ENCODE measurements around the gene ACSBG1.

Gene ACSBG1, protein sequence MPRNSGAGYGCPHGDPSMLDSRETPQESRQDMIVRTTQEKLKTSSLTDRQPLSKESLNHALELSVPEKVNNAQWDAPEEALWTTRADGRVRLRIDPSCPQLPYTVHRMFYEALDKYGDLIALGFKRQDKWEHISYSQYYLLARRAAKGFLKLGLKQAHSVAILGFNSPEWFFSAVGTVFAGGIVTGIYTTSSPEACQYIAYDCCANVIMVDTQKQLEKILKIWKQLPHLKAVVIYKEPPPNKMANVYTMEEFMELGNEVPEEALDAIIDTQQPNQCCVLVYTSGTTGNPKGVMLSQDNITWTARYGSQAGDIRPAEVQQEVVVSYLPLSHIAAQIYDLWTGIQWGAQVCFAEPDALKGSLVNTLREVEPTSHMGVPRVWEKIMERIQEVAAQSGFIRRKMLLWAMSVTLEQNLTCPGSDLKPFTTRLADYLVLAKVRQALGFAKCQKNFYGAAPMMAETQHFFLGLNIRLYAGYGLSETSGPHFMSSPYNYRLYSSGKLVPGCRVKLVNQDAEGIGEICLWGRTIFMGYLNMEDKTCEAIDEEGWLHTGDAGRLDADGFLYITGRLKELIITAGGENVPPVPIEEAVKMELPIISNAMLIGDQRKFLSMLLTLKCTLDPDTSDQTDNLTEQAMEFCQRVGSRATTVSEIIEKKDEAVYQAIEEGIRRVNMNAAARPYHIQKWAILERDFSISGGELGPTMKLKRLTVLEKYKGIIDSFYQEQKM

DNA sequence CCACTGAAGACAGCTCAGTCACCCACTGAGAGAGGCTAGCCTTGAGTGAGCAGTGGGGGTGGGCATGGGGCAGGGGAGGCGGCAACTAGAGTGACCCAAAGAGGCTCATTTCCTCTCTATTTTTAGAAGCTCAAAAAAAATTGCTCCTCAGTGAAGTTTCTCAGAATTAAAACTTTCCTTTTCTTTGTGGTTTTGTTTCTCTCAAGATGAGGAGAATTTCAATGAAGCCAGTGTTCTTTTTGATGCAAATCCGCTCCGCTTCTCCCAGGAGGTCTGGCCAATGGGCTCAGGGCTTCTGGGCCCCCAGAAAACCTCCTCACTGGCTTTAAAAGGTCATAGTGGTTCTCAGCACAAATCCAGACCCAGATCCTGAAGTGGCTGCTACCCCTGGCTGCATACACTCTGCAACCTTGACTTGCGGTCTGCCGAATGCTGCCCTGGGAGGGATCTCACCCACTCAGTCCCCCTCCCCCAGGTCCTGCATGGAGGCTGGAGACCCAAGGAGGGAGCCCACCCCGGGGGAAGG, at the start of gene ACSBG1:
Gene ACSBG1, minus strand, starts transcription at position 51 of the 526 bp plus-strand sequence. CDS start 64 bp downstream, outside the sequence.
- no peak within 1 kb of the TSS for H3K4me3 Mint-ChIP-seq
- H3K9me3 Mint-ChIP-seq = no peaks in the 10 kb centered on the region
- no peaks in the 10 kb centered on the region for H3K27me3 Mint-ChIP-seq
- H3K4me1 Mint-ChIP-seq (ENCODE audit: low read depth) = peaks cover 4% of the 10 kb centered on the region
- no peaks in the 10 kb centered on the region for H3K36me3 Mint-ChIP-seq (ENCODE audit: low read depth)
- H3K27ac Mint-ChIP-seq = no peak within 1 kb of the TSS

- peaks cover 74% of the 10 kb centered on the region for H3K36me3 Mint-ChIP-seq (ENCODE audit: low read depth)
- no peak overlapping the region for H3K4me3 Mint-ChIP-seq
- H3K9me3 Mint-ChIP-seq = no peaks in the 10 kb centered on the region
- H3K4me1 Mint-ChIP-seq (ENCODE audit: low read depth) = peaks cover 6% of the 10 kb centered on the region
- no peaks in the 10 kb centered on the region for H3K27me3 Mint-ChIP-seq
- peak overlapping the region; percentile 52 for H3K27ac Mint-ChIP-seq
These were observed 48.0 kb upstream of the ACSBG1 start for GRCh38 chr15:78282324-78282723.

GRCh38 chr15:78280319-78281072, 46.1 kb upstream of the ACSBG1 start:
- Mint-ChIP-seq H3K36me3 (ENCODE audit: low read depth) (peaks cover 56% of the 10 kb centered on the region), H3K27me3 (no peaks in the 10 kb centered on the region), H3K9me3 (no peaks in the 10 kb centered on the region), H3K27ac (peak overlapping the region; percentile 16), H3K4me3 (no peak overlapping the region), H3K4me1 (ENCODE audit: low read depth) (peaks cover 6% of the 10 kb centered on the region)

GRCh38 chr15:78276064-78276943, 41.9 kb upstream of the ACSBG1 start:
- Mint-ChIP-seq H3K36me3 (ENCODE audit: low read depth) (peaks cover 56% of the 10 kb centered on the region), H3K4me3 (no peak overlapping the region), H3K27me3 (no peaks in the 10 kb centered on the region), H3K27ac (no peak overlapping the region), H3K9me3 (no peaks in the 10 kb centered on the region), H3K4me1 (ENCODE audit: low read depth) (peaks cover 6% of the 10 kb centered on the region)

GRCh38 chr15:78274994-78275393, 40.6 kb upstream of the ACSBG1 start:
- Mint-ChIP-seq H3K27me3 (no peaks in the 10 kb centered on the region), H3K4me1 (ENCODE audit: low read depth) (peaks cover 4% of the 10 kb centered on the region), H3K36me3 (ENCODE audit: low read depth) (peaks cover 54% of the 10 kb centered on the region), H3K4me3 (no peak overlapping the region), H3K27ac (no peak overlapping the region), H3K9me3 (no peaks in the 10 kb centered on the region)

GRCh38 chr15:78272776-78273175, 38.4 kb upstream of the ACSBG1 start:
- peaks cover 8% of the 10 kb centered on the region for H3K4me1 Mint-ChIP-seq (ENCODE audit: low read depth)
- H3K27me3 Mint-ChIP-seq = no peaks in the 10 kb centered on the region
- H3K9me3 Mint-ChIP-seq = no peaks in the 10 kb centered on the region
- H3K27ac Mint-ChIP-seq = peak overlapping the region; percentile 4
- no peak overlapping the region for H3K4me3 Mint-ChIP-seq
- H3K36me3 Mint-ChIP-seq (ENCODE audit: low read depth) = peaks cover 44% of the 10 kb centered on the region

GRCh38 chr15:78272316-78272715, 38.0 kb upstream of the ACSBG1 start:
- Mint-ChIP-seq H3K27me3 (no peaks in the 10 kb centered on the region), H3K27ac (no peak overlapping the region), H3K4me3 (no peak overlapping the region), H3K4me1 (ENCODE audit: low read depth) (peaks cover 11% of the 10 kb centered on the region), H3K36me3 (ENCODE audit: low read depth) (peaks cover 45% of the 10 kb centered on the region), H3K9me3 (no peaks in the 10 kb centered on the region)

- Mint-ChIP-seq H3K4me3 (peak overlapping the region; percentile 88), H3K36me3 (ENCODE audit: low read depth) (peaks cover 38% of the 10 kb centered on the region), H3K4me1 (ENCODE audit: low read depth) (peaks cover 32% of the 10 kb centered on the region), H3K27me3 (no peaks in the 10 kb centered on the region), H3K9me3 (no peaks in the 10 kb centered on the region), H3K27ac (peak overlapping the region; percentile 5)
These were observed 32.4 kb upstream of the ACSBG1 start for GRCh38 chr15:78266806-78267205.

GRCh38 chr15:78266229-78266628, 31.9 kb upstream of the ACSBG1 start:
- H3K9me3 Mint-ChIP-seq = no peaks in the 10 kb centered on the region
- H3K4me3 Mint-ChIP-seq = peak overlapping the region; percentile 88
- H3K36me3 Mint-ChIP-seq (ENCODE audit: low read depth) = peaks cover 34% of the 10 kb centered on the region
- no peaks in the 10 kb centered on the region for H3K27me3 Mint-ChIP-seq
- peaks cover 32% of the 10 kb centered on the region for H3K4me1 Mint-ChIP-seq (ENCODE audit: low read depth)
- H3K27ac Mint-ChIP-seq = peak overlapping the region; percentile 89

DNA sequence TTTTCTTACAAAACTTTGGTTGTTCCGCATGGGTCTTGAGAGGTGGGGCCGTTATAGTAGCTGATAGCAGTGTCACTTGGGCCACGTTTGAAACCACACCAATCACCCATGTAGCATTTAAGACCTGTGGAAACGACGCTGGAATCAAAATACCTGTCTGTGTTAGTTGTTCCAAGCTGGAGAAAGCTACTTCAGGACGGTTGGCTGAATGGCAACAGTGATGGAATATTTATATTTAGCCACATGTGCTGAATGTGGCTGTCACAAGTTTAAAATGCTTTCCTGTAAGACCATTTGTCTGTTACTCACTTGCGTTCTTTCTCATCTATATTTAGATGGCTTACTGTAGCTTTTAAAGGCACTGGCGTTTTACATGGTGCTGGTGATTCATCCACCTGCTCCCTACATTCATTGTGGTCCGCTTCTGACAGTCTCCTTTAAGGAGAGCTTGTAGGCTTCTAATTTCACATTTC, 31.4 kb upstream of the ACSBG1 start:
- Mint-ChIP-seq H3K4me1 (ENCODE audit: low read depth) (peaks cover 32% of the 10 kb centered on the region), H3K36me3 (ENCODE audit: low read depth) (peaks cover 29% of the 10 kb centered on the region), H3K27me3 (no peaks in the 10 kb centered on the region), H3K9me3 (no peaks in the 10 kb centered on the region), H3K4me3 (peak overlapping the region; percentile 88), H3K27ac (peak overlapping the region; percentile 89)

DNA sequence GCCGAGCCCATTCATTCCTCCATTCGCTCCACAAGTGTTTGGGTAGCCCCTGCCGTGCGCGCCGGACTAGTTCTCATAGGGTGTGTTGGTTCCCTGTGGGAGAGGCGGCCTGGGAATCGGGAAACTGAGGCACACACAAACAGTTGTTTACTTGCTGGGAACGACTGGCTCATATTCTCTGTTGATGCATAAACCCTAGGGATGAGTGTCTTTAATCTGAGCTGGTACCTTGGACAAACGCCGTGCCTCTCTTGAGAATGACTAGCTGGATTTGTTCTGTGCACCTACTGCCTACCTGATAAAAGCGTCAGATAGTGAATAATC, 30.7 kb upstream of the ACSBG1 start:
- H3K9me3 Mint-ChIP-seq = no peaks in the 10 kb centered on the region
- H3K4me1 Mint-ChIP-seq (ENCODE audit: low read depth) = peaks cover 29% of the 10 kb centered on the region
- H3K36me3 Mint-ChIP-seq (ENCODE audit: low read depth) = peaks cover 23% of the 10 kb centered on the region
- peak overlapping the region; percentile 89 for H3K27ac Mint-ChIP-seq
- peak overlapping the region; percentile 88 for H3K4me3 Mint-ChIP-seq
- no peaks in the 10 kb centered on the region for H3K27me3 Mint-ChIP-seq

DNA sequence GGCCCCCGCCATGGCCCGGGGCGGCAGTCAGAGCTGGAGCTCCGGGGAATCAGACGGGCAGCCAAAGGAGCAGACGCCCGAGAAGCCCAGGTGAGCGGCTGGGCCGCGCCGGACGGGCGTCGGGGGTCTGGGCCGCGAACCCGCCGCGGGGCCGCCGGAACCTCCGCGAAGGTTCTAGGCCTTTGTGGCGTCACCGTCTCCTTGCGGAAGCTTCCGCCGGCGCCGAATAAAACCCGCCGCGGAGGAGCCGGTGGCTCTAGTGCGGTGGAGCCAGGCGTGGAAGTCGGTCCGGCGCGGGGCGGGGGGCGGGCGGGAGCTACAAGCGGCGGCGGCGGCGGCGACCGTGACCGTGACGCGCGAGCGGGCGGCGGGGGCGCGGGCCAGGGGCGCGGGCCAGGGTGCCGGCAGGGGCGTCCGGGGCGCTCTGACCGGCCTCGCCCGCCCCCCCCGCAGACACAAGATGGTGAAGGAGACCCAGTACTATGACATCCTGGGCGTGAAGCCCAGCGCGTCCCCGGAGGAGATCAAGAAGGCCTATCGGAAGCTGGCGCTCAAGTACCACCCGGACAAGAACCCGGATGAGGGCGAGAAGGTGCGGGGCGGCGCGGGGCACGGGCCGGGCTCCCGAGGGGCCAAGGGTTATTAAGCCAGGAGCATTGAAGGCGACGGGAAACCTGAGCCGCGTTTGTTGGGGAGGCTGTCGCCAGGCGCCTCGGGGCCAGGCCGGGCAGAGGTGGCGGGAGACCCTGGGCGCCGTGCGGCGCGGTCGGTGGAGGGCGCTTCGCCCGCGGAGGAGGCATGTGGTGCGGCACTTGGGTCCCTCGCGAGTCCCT, 30.2 kb upstream of the ACSBG1 start, which contains the start of gene DNAJA4:
Gene DNAJA4, plus strand, starts transcription at position 259 of the 833 bp plus-strand sequence. Its CDS starts 202 bp downstream, at position 461.
- Mint-ChIP-seq H3K36me3 (ENCODE audit: low read depth) (peaks cover 23% of the 10 kb centered on the region), H3K4me1 (ENCODE audit: low read depth) (peaks cover 29% of the 10 kb centered on the region), H3K9me3 (no peaks in the 10 kb centered on the region), H3K27ac (peak within 1 kb of the TSS; percentile 89), H3K4me3 (peak within 1 kb of the TSS; percentile 88), H3K27me3 (no peaks in the 10 kb centered on the region)

DNA sequence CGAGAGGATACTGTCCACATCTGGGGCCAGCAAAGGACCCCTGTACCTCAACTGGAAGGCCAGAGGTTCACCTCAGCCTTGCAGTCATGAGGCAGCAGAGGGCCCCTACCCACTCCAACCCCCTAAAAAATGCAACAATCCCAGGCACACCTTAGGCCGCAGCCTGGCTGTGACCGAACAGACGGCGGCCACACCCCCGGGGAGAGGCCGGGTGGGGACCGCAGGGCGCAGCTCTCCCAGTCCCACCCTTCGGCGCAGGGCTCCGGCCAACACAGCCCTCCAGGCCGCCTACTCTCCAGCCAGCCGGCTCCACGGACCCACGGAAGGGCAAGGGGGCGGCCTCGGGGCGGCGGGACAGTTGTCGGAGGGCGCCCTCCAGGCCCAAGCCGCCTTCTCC, 29.5 kb upstream of the ACSBG1 start:
- peak overlapping the region; percentile 68 for H3K4me3 Mint-ChIP-seq
- H3K4me1 Mint-ChIP-seq (ENCODE audit: low read depth) = peaks cover 27% of the 10 kb centered on the region

More for the DNA sequence above, 29.5 kb upstream of the ACSBG1 start:
- Mint-ChIP-seq H3K36me3 (ENCODE audit: low read depth) (peaks cover 20% of the 10 kb centered on the region), H3K9me3 (no peaks in the 10 kb centered on the region), H3K27me3 (no peaks in the 10 kb centered on the region), H3K27ac (peak overlapping the region; percentile 80)
